Activated naive CD4-positive, alpha-beta T cell treated with anti-CD3 and anti-CD28 coated beads for 36 hours (primary cell): ENCODE data around the gene TRIM2. TPM values are rescaled to one million over a fixed set of nuclear protein-coding genes. Genes with fewer than 3 reads are reported as not detected.

Experiments
- CTCF ChIA-PET: fragments of 350-600 bp; sonication (Branson Sonifier 250); formaldehyde crosslinking; loops from one replicate; lab custom pipeline; 2021; ENCODE audit warnings: antibody characterized with exemption; lab: Charles Lee
- DNase-seq: peaks from one replicate; pipeline ENCODE4 v3.0.0-alpha.2; 2020
- H3K27ac Mint-ChIP-seq: one replicate; pipeline ENCODE4 v1.8.0; 2021; ENCODE audit warnings: mild to moderate bottlenecking, mixed read lengths
- H3K27me3 Mint-ChIP-seq: one replicate; pipeline ENCODE4 v1.8.0; 2021; ENCODE audit warnings: low read depth, mixed read lengths
- H3K36me3 Mint-ChIP-seq: one replicate; pipeline ENCODE4 v1.8.0; 2021; ENCODE audit warnings: low read depth, mixed read lengths
- H3K4me1 Mint-ChIP-seq: one replicate; pipeline ENCODE4 v1.8.0; 2021; ENCODE audit warnings: low read depth, mixed read lengths
- H3K4me3 Mint-ChIP-seq: one replicate; pipeline ENCODE4 v1.8.0; 2021; ENCODE audit warnings: mild to moderate bottlenecking, moderate library complexity, mixed read lengths
- H3K9me3 Mint-ChIP-seq: one replicate; pipeline ENCODE4 v1.8.0; 2021; ENCODE audit warnings: mixed read lengths
- intact Hi-C: fragments of 100-400 bp; cut with micrococcal nuclease; formaldehyde crosslinking; loops from one replicate; pipeline ENCODE4 v1.15.1; 2023
- total RNA-seq, 2 experiments: library from RNA; stranded (reverse); gene quantifications; one replicate each; pipeline ENCODE4 v1.2.3, GENCODE V29; 2021

TRIM2 gene
- total RNA-seq, 2 experiments from 2014 or later: 3.8 to 4.2 TPM

GRCh38 chr4:153349206-153349805, 145.1 kb downstream of the TRIM2 start:
- Mint-ChIP-seq H3K9me3 (no peaks in the 10 kb centered on the region), H3K4me3 (no peak overlapping the region), H3K4me1 (peaks cover 31% of the 10 kb centered on the region), H3K36me3 (peaks cover 20% of the 10 kb centered on the region), H3K27me3 (no peaks in the 10 kb centered on the region), H3K27ac (no peak overlapping the region)
- CTCF ChIA-PET: interaction anchor here (0.6 to 1.5 kb wide), 4 partner anchors 68 to 207 kb away, joined by 3 to 4 read pairs (median 4); no protein-coding TSS in a partner anchor
- no peak for DNase-seq
- intact Hi-C loops: no loop called here

GRCh38 chr4:153362184-153362583, 157.9 kb downstream of the TRIM2 start:
- peaks cover 55% of the 10 kb centered on the region for H3K36me3 Mint-ChIP-seq
- CTCF ChIA-PET: interaction anchor here (0.6 to 0.8 kb wide), 2 partner anchors 10 to 16 kb away, joined by 5 read pairs; no protein-coding TSS in a partner anchor
- H3K27me3 Mint-ChIP-seq: no peaks in the 10 kb centered on the region
- H3K9me3 Mint-ChIP-seq: no peaks in the 10 kb centered on the region
- H3K4me1 Mint-ChIP-seq: peaks cover 10% of the 10 kb centered on the region
- H3K27ac Mint-ChIP-seq: no peak overlapping the region
- intact Hi-C loops: no loop called here
- no peak overlapping the region for H3K4me3 Mint-ChIP-seq
- no peak for DNase-seq

- CTCF ChIA-PET: interaction anchor here (0.6 to 1.3 kb wide), 4 partner anchors 17 to 53 kb away, joined by 3 to 7 read pairs (median 4); no protein-coding TSS in a partner anchor
- Mint-ChIP-seq H3K4me1 (peaks cover 6% of the 10 kb centered on the region), H3K9me3 (no peaks in the 10 kb centered on the region), H3K27me3 (no peaks in the 10 kb centered on the region), H3K36me3 (peaks cover 58% of the 10 kb centered on the region), H3K27ac (no peak overlapping the region), H3K4me3 (no peak overlapping the region)
- no peak for DNase-seq
- intact Hi-C loops: no loop called here
These were observed 159.8 kb downstream of the TRIM2 start for GRCh38 chr4:153364061-153364460.

- DNase-seq: no peak
- intact Hi-C loops: no loop called here
- Mint-ChIP-seq H3K27ac (no peak overlapping the region), H3K4me3 (no peak overlapping the region), H3K36me3 (peaks cover 57% of the 10 kb centered on the region), H3K9me3 (no peaks in the 10 kb centered on the region), H3K27me3 (no peaks in the 10 kb centered on the region), H3K4me1 (peaks cover 6% of the 10 kb centered on the region)
- CTCF ChIA-PET: interaction anchor here (0.7 to 1.3 kb wide), 5 partner anchors 9 to 231 kb away, joined by 3 to 7 read pairs (median 4); no protein-coding TSS in a partner anchor
These were observed 160.8 kb downstream of the TRIM2 start for GRCh38 chr4:153365003-153365402.

GRCh38 chr4:153366486-153366885, 162.2 kb downstream of the TRIM2 start:
- no peak for DNase-seq
- H3K9me3 Mint-ChIP-seq: no peaks in the 10 kb centered on the region
- H3K36me3 Mint-ChIP-seq: peaks cover 62% of the 10 kb centered on the region
- no peaks in the 10 kb centered on the region for H3K27me3 Mint-ChIP-seq
- CTCF ChIA-PET: no interaction called here
- intact Hi-C loops: no loop called here
- peaks cover 6% of the 10 kb centered on the region for H3K4me1 Mint-ChIP-seq
- H3K27ac Mint-ChIP-seq: no peak overlapping the region
- no peak overlapping the region for H3K4me3 Mint-ChIP-seq

GRCh38 chr4:153367092-153367491, 162.8 kb downstream of the TRIM2 start:
- CTCF ChIA-PET: no interaction called here
- no peaks in the 10 kb centered on the region for H3K27me3 Mint-ChIP-seq
- H3K4me1 Mint-ChIP-seq: peaks cover 6% of the 10 kb centered on the region
- H3K9me3 Mint-ChIP-seq: no peaks in the 10 kb centered on the region
- H3K4me3 Mint-ChIP-seq: no peak overlapping the region
- peaks cover 65% of the 10 kb centered on the region for H3K36me3 Mint-ChIP-seq
- no peak overlapping the region for H3K27ac Mint-ChIP-seq
- DNase-seq: no peak
- intact Hi-C loops: no loop called here

GRCh38 chr4:153369021-153369420, 164.8 kb downstream of the TRIM2 start:
- no peak overlapping the region for H3K27ac Mint-ChIP-seq
- peaks cover 5% of the 10 kb centered on the region for H3K9me3 Mint-ChIP-seq
- H3K36me3 Mint-ChIP-seq: peaks cover 65% of the 10 kb centered on the region
- intact Hi-C loops: no loop called here
- peaks cover 6% of the 10 kb centered on the region for H3K4me1 Mint-ChIP-seq
- no peak overlapping the region for H3K4me3 Mint-ChIP-seq
- H3K27me3 Mint-ChIP-seq: no peaks in the 10 kb centered on the region
- DNase-seq: no peak
- CTCF ChIA-PET: no interaction called here

GRCh38 chr4:153371701-153372234, 167.5 kb downstream of the TRIM2 start:
- no peak for DNase-seq
- Mint-ChIP-seq H3K36me3 (peaks cover 54% of the 10 kb centered on the region), H3K4me1 (peaks cover 6% of the 10 kb centered on the region), H3K27ac (no peak overlapping the region), H3K4me3 (no peak overlapping the region), H3K27me3 (no peaks in the 10 kb centered on the region), H3K9me3 (peaks cover 5% of the 10 kb centered on the region)
- CTCF ChIA-PET: interaction anchor here (0.5 kb wide), 1 partner anchor 10 kb away, joined by 5 read pairs; no protein-coding TSS in a partner anchor
- intact Hi-C loops: no loop called here

GRCh38 chr4:153372967-153373562, 168.8 kb downstream of the TRIM2 start:
- no peak for DNase-seq
- no peak overlapping the region for H3K27ac Mint-ChIP-seq
- CTCF ChIA-PET: interaction anchor here (0.7 to 1.0 kb wide), 3 partner anchors 8 to 270 kb away, joined by 3 to 6 read pairs (median 3); no protein-coding TSS in a partner anchor
- peaks cover 42% of the 10 kb centered on the region for H3K36me3 Mint-ChIP-seq
- intact Hi-C loops: no loop called here
- H3K4me1 Mint-ChIP-seq: no peaks in the 10 kb centered on the region
- H3K27me3 Mint-ChIP-seq: no peaks in the 10 kb centered on the region
- peaks cover 5% of the 10 kb centered on the region for H3K9me3 Mint-ChIP-seq
- H3K4me3 Mint-ChIP-seq: no peak overlapping the region

GRCh38 chr4:153374442-153374841, 170.2 kb downstream of the TRIM2 start:
- H3K4me1 Mint-ChIP-seq: no peaks in the 10 kb centered on the region
- H3K36me3 Mint-ChIP-seq: peaks cover 33% of the 10 kb centered on the region
- no peaks in the 10 kb centered on the region for H3K27me3 Mint-ChIP-seq
- no peak for DNase-seq
- CTCF ChIA-PET: interaction anchor here (1.0 kb wide), 1 partner anchor 9 kb away, joined by 3 read pairs; no protein-coding TSS in a partner anchor
- intact Hi-C loops: no loop called here
- H3K27ac Mint-ChIP-seq: no peak overlapping the region
- no peak overlapping the region for H3K4me3 Mint-ChIP-seq
- H3K9me3 Mint-ChIP-seq: peaks cover 5% of the 10 kb centered on the region

- H3K36me3 Mint-ChIP-seq: peaks cover 24% of the 10 kb centered on the region
- peaks cover 5% of the 10 kb centered on the region for H3K9me3 Mint-ChIP-seq
- DNase-seq: no peak
- H3K4me1 Mint-ChIP-seq: no peaks in the 10 kb centered on the region
- intact Hi-C loops: no loop called here
- CTCF ChIA-PET: interaction anchor here (1.6 kb wide), 1 partner anchor 375 kb away, joined by 3 read pairs; no protein-coding TSS in a partner anchor
- H3K27ac Mint-ChIP-seq: no peak overlapping the region
- no peak overlapping the region for H3K4me3 Mint-ChIP-seq
- H3K27me3 Mint-ChIP-seq: no peaks in the 10 kb centered on the region
These were observed 171.1 kb downstream of the TRIM2 start for GRCh38 chr4:153375303-153375702.

GRCh38 chr4:153383131-153383530, 178.9 kb downstream of the TRIM2 start:
- H3K9me3 Mint-ChIP-seq: no peaks in the 10 kb centered on the region
- H3K4me1 Mint-ChIP-seq: no peaks in the 10 kb centered on the region
- intact Hi-C loops: no loop called here
- no peak for DNase-seq
- peaks cover 9% of the 10 kb centered on the region for H3K36me3 Mint-ChIP-seq
- no peak overlapping the region for H3K27ac Mint-ChIP-seq
- no peaks in the 10 kb centered on the region for H3K27me3 Mint-ChIP-seq
- no peak overlapping the region for H3K4me3 Mint-ChIP-seq
- CTCF ChIA-PET: no interaction called here
